GM19468 (cell line): Measurements from ENCODE around the gene DGKG.
A peak's percentile ranks its signal among the peaks of the same experiment; 100 is the strongest.

ENCODE experiments used
- ATAC-seq: cut with Tn5 transposase; IDR thresholded peaks from one replicate; pipeline ENCODE4 v1.9.1; 2021; ENCODE audit warnings: mild to moderate bottlenecking, moderate library complexity, moderate number of reproducible peaks; ENCODE audit not compliant: unreplicated experiment; ENCODE audit errors: extremely low read depth

DGKG gene

DNA sequence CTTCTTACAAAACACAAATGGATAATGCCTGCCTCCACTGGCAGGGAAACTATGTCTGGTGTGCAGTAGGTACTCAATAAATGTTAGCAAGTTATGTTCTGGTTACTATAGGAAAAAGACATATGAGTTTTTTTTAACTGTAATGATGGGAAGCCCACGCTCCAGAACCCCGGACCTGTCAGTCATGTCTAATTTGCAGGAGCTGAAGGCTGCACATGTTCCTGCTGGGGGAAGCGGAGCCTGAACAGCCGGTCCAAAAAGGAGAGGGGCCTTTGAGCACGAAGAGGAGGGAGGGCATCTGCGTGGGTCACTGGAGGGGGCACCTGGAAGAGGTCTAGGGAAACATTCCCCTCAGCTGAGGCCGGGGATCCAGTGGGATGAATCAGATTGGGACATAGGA lies 113.2 kb downstream of the DGKG start:
- no peak for ATAC-seq

DNA sequence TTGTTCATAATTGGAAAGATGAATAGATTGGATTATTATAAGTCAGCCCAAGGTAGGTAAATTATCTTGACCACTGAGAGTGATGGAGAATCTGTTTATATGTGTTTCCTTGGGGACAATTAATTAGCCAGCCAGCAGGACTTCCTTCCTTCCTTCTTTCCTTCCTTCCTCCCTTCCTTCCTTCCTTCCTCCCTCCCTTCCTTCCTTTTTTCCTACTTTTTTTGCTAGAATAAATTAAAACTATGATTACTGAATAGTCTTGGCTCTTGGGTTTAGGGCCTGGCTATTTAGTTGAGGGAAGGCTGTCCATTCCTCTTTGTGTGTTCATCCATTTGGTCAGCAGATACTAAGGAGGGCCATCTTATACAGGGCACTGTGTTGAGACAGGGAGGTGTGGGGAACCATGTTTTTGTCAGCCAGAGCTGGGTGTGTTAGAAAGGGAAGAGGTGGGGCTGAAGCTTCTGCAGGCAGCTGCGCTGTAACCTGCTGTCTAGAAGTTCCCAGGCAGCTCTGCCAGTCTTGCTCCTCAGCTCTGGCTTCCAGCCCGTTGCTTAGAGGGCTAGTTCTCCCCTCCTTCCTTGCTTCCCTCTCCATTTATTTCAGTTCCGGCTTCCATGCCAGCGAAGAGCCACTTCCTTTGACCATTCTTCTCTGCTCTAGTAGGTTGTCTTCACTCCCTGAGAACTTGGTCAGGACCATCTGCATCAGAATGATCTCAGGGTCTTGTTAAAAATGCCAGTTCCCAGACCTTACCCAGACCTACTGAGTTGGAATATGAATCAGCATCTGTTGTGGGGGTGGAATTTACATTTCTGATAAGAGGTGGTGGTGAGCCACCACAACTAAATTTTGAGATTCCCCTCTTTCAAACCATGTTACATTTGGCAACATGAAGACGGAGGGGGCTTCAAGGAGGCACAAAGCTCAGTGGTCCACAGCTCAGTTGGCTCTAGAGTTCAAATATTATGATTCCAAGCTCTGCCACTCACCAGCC lies 113.9 kb downstream of the DGKG start:
- ATAC-seq: no peak

DNA sequence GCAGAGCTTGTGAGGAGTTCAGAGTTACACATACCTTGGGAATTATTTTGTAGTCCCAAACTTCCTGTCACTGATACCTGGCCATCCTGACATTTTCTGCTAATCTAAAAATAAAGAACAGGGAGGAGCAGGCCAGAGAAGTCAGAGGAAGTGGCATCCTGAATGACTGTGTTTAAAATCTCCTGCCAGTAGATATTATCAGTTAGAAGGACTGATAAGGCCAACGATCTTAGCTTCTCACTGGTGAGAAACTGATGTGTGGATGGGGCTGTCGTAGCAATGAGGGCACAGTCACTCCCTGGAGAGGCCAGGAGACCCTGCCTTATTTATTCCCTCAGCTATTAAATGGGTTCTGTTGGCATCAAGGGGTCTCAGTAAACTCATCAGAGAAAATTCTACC lies 115.1 kb downstream of the DGKG start:
- no peak for ATAC-seq

DNA sequence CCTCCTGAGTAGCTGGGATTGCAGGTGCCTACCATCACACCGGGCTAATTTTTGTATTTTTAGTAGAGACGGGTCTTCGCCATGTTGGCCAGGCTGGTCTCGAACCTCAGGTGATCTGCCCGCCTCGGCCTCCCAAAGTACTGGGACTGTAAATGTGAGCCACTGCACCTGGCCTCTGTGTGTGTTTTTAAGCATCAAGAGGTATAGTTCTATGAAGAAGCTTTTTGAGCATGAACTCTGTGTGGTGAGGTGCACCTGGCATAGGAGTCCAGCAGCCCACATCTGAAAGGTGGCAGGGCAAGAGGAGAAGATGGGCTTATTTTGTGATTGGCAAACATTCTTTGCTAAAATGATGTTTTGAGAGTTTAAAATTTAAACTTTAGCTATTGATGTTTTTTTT lies 118.0 kb downstream of the DGKG start:
- no peak for ATAC-seq

DNA sequence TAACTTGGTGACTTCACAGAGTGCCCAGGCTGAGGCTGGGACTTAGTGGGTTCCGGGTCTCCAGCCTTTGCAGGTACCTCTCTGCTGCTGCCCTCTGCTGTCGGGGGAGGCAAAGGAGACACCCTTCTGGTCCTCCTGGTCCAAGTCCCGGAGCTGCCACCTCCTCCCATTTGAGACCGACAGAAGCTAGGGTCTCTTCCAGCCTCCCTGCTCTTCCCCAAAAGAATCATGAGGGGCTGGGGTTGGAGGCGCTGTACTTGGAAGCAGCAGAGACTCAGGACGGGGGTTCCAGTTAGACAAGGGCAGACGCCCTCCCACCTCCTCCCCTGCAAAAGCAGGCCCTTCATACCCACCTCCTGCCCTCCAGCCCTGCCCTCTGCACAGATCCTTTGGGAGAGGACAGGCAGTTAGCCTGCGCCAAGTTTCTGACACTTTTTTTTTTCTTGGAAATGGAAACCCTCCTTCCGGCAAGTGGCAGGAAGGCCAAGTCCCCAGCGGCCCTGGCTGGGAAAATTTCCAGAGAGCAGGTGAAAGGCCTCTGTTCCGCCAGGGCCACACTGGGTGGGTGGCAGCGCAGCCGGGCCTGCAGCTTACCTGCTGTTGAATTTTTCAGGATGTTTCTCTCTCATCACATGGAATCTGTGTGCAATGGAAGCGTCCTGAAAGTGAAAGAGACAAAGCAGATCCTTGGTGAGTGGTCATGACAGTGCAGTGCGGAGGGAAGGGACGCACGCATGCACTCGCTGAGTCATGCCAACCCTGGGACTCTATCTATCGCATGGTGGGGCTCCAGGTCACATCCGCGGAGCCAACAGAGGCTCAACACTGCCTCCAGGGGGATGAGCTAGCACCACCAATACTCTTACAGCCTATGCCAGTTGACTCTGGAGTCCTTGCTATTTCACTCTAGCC lies 119.9 kb downstream of the DGKG start:
- ATAC-seq: peak; percentile 84

DNA sequence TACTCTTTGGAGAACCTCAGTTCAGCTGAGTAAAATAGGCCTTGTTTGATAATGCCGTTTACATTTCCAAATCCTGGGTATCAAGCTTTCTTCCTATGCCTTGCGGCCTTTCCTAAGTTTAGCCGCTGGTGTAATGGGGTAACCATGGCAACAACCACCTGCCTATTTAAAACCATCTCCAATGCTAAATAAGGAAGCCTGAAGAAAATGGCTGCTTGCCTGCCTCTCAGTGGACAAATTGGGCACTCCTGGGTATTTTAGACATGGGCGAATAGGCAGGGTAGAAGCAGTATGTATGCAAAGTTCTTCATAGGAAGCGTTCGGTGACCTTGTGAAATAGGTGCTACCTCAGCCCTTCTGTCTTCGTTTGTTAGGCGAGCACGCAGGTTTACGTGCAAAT lies 122.7 kb downstream of the DGKG start:
- no peak for ATAC-seq

DNA sequence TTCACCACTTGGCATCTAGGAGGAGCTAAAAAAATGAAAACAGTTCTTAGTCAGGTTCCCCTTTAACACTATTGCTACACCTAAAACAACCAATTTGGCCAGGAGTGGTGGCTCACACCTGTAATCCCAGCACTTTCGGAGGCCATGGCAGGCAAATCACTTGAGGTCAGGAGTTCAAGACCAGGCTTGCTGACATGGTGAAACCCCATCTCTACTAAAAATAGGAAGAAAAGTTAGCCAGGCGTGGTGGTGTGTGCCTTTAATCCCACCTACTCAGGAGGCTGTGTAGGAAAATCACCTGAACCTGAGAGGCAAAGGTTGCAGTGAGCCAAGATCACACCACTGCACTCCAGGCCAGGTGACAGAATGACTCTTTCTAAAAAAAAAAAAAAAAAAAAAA lies 124.1 kb downstream of the DGKG start:
- no peak for ATAC-seq

DNA sequence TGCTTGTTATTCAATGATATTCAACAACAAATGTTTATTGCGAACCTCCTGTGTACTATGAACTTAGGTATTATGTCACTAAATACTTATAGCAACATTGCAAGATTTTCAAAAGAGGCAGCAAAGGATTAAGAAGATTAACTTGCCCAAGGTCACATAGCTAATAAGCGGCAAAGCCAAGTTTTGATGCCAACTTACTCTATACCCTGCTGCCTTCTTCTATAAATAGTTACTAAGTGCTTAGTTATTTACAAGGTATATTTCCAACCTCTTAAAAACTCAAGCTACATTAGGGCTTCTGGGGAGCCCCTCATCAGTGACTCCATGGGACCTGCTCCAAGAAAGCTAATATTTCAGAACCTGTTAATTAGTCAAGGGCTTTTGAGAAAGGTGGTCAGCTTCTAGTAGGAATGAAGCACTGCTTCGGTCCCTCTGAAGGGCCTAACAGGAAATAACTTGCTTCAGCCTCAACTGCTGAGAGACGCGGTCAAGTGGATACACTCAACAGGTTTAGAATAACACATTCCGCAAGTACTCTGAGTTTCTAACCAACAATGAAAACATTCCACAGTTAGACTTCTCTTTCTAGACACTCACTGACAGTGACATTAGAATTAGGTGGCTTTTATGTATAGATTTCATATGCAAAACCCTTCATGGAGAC lies 125.5 kb downstream of the DGKG start:
- ATAC-seq: no peak

DNA sequence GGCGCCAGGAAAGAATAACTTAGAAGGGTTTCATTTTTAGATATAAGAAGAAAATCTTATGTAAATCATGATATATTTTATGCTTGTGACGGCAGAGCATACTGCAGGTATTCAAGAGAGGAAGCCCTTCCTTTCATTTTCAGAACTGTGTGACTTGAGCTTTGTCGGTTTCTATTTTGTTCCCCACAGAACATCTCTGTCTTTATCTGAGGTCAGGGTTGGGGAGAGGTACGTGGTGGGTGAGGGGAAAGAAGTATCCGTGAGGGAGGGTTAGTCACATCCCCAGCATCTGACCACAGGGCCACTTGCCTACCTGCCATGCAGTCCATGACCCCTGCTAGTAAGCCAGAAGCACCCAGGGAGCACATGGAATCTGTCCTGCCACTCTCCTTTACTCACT lies 126.5 kb downstream of the DGKG start:
- ATAC-seq: peak; percentile 38

DNA sequence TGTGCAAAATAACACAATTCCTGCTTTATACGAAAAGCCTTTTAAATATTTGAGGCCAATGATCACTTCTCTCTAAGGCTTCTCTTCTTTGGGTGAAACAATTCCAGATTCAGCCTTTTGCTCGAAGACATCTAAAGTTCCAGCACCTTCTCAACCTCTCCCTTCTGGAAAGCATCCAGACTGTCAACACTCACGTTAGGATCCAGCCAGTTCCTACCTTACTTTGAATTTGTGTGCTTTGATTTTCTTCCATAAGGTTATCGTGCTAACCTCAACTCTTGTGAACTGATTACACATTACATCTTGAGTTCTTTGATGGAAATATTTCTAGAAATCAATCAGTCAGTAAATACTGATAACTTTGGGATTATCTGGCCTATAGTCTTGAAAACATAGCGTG lies 127.9 kb downstream of the DGKG start:
- no peak for ATAC-seq

DNA sequence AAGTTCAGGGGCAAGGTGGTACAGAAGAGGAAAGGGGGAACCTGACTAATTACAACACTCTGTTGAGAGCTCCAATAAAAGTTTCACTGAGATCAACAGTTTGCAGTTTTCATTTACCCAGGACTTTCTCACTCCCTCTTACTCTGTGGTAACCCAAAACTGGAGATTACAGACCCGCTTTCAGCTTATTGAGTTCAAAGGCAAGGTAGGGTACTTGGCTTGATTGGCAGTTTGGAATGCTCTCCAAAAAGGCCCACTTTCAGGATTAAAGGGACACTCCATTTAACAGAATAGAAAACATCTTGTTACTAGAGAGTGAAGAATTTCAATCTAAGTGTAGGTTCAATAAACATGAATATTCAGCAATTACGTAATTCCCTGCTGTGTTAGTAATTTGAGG lies 135.6 kb downstream of the DGKG start:
- ATAC-seq: no peak

DNA sequence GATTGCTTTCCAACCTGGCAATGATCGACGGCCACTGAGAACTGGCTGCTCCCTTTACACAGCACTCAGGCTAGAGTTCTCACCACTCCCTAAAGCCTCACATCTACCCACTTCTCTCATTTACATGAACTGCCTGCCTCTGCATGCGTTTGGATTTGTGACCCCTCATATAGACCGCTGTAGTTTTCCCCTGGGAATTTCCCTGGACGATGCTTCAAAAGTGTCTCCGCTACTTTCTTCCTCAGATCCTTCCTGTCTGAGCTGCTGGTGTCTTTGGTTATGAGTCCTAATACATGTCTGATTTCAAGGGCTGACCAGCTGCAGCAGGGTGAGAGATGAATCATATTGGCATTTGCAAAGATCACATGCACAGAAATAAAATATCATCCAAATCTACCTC lies 136.4 kb downstream of the DGKG start:
- no peak for ATAC-seq

DNA sequence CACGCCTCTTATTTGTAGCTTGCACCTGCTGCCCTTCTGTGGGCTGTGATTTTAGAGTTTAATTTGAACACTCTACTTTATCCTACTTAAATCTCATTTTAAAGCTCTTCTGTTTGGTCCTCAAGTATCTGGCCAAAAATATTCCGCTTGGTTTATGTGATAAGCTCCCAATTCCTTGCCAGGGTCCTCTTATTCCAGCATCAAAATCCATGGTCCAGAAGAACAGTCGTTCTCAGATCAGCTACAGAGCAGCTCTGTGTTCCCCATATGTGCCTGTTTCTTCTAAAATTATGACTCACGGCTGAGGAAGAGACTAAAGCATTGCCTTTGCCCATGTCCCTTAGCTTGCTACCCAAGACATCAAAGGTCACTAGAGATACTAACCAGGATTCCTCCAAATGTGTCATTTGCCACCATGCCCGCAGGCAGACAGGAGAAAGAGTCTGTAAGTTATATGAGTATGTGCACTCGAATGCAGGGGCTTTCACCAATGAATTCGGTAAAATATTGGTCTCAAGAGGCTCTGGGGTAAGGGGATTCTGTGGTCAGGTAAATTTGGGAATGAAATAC lies 137.9 kb downstream of the DGKG start:
- ATAC-seq: no peak

DNA sequence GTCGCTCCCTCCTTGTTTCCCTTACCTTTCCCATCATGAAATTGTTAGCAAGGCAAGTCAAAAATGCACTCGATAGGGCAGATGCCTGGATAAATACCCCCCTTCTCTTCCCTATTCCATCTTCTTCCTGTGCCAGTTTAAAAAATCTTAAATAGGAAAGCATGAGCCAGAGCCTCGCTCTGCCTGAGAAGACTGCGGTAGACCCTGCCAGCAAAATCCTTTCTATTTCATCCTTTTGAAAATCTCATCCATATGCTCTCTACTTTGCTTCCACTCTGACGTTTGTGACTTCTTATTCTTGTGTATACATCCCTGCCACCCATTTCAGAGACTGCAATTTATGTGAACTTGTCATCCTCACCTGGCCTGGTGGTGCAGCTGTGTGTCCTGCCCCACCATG lies 138.6 kb downstream of the DGKG start:
- ATAC-seq: no peak

DNA sequence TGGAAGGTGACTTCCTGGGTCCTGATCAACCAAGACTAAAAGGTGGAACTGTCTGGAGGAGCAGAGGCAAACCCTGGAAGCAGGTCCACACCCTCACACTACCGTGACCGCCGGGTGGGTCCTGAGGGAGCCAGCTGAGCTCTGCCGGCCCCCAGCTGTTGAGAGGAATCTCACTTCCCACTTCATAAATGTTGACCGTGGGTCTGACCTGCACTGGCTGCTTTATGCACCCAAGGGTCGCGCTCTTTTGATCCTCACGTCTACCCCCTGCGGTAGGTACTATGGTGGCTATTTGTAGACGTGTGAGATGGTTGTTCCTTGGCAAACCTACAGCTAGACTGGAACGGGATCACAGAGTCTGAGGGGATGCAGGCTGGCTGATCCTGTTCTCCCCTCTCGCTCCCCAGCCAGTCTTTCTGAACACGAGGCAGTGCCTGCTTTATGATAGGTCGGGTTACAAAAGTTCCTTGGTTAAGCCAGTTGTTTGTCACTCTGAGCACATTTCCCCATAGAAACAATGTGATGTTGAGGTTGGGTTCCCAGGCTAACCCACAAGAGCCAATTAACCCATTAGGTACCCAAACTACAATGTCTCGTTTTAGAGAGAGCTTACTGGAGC lies 140.2 kb downstream of the DGKG start:
- no peak for ATAC-seq

DNA sequence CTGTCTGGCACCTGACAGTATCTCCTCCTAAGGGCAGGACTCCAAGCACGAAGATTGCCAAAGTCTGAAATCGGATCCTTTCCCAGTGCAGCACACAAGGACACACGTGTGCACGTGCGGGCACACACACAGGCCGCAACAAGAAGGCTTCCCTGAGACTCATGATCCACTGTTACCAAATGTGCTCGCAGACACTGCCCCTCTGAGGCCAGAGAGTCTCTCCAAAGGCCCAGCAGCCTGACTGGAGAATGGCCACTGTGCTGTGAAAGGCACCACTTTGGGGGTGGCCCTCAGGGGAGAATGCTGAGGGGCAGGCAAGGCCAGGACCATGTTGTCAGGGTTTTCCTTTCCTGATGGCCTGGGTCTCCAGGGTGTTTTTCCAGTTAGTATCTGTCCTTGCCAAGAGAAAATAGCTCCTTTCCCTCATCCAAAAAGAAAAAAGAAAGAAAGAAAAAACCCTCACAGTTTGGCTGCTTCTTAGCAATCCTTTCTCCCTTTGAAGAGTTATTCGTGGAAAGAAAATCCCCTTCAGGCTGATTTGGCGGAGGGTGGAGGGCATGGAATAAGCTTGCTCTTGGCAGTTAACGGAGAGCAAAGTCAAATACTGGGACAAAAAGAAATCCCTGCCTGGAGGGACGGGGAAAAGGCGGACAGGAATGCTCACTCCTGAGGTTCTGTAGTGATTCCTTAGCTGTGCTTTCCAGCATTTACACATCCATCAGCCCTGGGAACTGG lies 141.0 kb downstream of the DGKG start:
- ATAC-seq: no peak

DNA sequence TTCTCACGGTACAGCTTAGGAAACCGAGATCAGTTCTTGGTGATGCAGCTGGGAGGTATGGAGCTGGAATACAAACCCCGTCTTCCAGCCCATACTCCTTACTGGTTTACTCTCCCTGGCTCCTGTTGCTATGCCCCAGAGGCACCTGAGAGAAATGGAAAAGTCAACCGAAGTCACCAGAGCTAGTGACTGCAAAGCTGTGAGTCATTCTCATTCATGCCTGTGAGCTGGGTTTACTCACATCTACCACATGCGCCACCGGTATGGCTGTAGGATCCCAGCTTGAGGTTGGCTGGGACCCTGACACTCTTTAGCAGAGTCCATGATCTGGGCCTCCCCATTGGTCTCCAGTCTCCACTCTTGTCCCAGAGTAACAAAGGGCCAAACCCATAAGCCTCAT lies 141.7 kb downstream of the DGKG start:
- no peak for ATAC-seq

DNA sequence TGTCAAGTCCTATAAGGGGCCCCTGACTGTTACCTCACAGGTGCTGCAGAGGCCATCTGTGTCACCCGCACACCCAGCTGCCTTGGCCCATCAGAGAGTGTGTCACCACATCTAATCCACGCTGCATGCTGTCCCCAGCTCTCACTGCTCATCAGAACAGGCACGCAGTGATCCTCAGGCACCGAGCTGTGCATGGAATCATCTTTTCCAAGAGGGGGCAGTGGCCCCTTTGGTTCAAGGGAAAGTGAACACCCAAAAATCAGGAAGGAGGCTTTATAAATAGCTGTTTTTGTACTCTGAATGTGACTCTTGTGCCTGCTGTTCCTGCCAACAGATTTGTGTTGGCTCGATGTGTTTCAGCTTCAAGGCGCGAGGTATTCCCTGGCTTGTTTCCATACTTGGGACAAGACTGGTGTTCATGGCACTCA lies 142.8 kb downstream of the DGKG start:
- ATAC-seq: no peak

DNA sequence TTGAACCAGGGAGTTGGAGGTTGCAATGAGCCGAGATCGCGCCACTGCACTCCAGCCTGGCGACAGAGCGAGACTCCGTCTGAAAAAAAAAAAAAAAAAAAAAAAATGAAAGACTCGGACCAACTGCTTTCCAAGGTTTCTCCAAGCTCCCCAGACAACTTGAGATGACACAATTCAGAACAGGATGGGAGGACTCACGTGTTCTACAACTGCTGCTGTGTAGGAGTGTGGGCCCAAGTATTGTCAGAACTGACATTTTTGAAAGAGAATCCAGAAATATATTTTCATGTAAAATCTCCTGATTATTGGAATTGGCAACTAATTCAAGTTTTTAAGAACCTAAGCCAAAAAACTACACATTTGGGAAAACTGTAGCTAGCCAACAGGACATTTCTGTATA lies 143.6 kb downstream of the DGKG start:
- ATAC-seq: no peak
